ENCODE data around the gene NGRN. TPM values are rescaled to one million over a fixed set of nuclear protein-coding genes. Genes with fewer than 3 reads are reported as not detected.

NGRN gene
- total and polyA plus RNA-seq, 12 donors = 56.5 to 139 (median 119) TPM

GRCh38 chr15:90305932-90306331, 40.5 kb downstream of the NGRN start:
- intact Hi-C loops (cut with DNase I) = no loop called here
- TF ChIP-seq CTCF (IDR thresholded peaks at IDR 0.05) = no peak
- ATAC-seq (no peak), DNase-seq (no peak)
- Histone ChIP-seq H3K4me3 (no peak overlapping the region), H3K27ac (no peak overlapping the region), H3K4me1 (peaks cover 0 to 26% (median 7%) of the 10 kb centered on the region in 9 donors), H3K36me3 (no peaks in the 10 kb centered on the region), H3K27me3 (no peaks in the 10 kb centered on the region), H3K9me3 (no peaks in the 10 kb centered on the region)
- 83 to 84% methylated on average over 3 of the region's 3 CpGs for WGBS, 2 donors

- TF ChIP-seq CTCF (IDR thresholded peaks at IDR 0.05) = no peak
- no peaks in the 10 kb centered on the region for H3K9me3 ChIP-seq
- ATAC-seq = no peak
- H3K27ac ChIP-seq = peak overlapping the region in 1 of 10 donors; percentile 7
- H3K4me3 ChIP-seq = no peak overlapping the region
- no peaks in the 10 kb centered on the region for H3K27me3 ChIP-seq
- no peaks in the 10 kb centered on the region for H3K36me3 ChIP-seq
- no peak for DNase-seq
- intact Hi-C loops (cut with DNase I) = no loop called here
- peaks cover 0 to 20% (median 5%) of the 10 kb centered on the region in 9 donors for H3K4me1 ChIP-seq
- WGBS, 2 donors = 58 to 68% methylated on average over 6 of the region's 6 CpGs
These were observed 41.1 kb downstream of the NGRN start for GRCh38 chr15:90306560-90306959.

GRCh38 chr15:90307661-90308060, 42.2 kb downstream of the NGRN start:
- H3K36me3 ChIP-seq = no peaks in the 10 kb centered on the region
- no peaks in the 10 kb centered on the region for H3K9me3 ChIP-seq
- no peaks in the 10 kb centered on the region for H3K27me3 ChIP-seq
- H3K4me3 ChIP-seq = no peak overlapping the region
- no peak for TF ChIP-seq CTCF (IDR thresholded peaks at IDR 0.05)
- peaks cover 0 to 15% (median 2%) of the 10 kb centered on the region in 9 donors for H3K4me1 ChIP-seq
- no peak for DNase-seq
- 79% methylated on average over 2 of the region's 2 CpGs for WGBS, 2 donors
- no peak for ATAC-seq
- intact Hi-C loops (cut with DNase I) = no loop called here
- H3K27ac ChIP-seq = no peak overlapping the region

- intact Hi-C loops (cut with DNase I) = no loop called here
- peak in 4 of 8 donors; percentile 12 to 47 (median 20) for ATAC-seq
These were observed 43.5 kb downstream of the NGRN start for GRCh38 chr15:90309020-90309419.

More at GRCh38 chr15:90309020-90309419, 43.5 kb downstream of the NGRN start:
- Histone ChIP-seq H3K4me1 (peaks cover 0 to 15% (median 2%) of the 10 kb centered on the region in 9 donors), H3K36me3 (no peaks in the 10 kb centered on the region), H3K27ac (no peak overlapping the region), H3K4me3 (no peak overlapping the region), H3K27me3 (no peaks in the 10 kb centered on the region), H3K9me3 (no peaks in the 10 kb centered on the region)
- no peak for DNase-seq
- 61 to 68% methylated on average over 4 of the region's 4 CpGs for WGBS, 2 donors
- TF ChIP-seq CTCF (IDR thresholded peaks at IDR 0.05) = no peak
